ENCODE results near the gene SPX.

Gene SPX

GRCh38 chr12:21502164-21502496 is 24.0 kb upstream of the SPX start:
- H3K27me3 ChIP-seq, result no peaks in the 10 kb centered on the region
- no peaks in the 10 kb centered on the region for H3K9me3 ChIP-seq (replicated peaks in 1 of 11)
- peak overlapping the region; percentile 87 to 95 (median 92) for H3K27ac ChIP-seq
- H4K20me1 ChIP-seq, result peaks cover 9 to 47% (median 39%) of the 10 kb centered on the region in 11 experiments; a peak in 18 of 22 replicates
- H3K4me2 ChIP-seq, result peak overlapping the region; percentile 75 to 96 (median 90)
- H3K9ac ChIP-seq, result peak overlapping the region; percentile 91 to 96 (median 94)
- no peak for TF ChIP-seq Cebpa-rat (IDR thresholded peaks at IDR 0.05)
- H3K36me3 ChIP-seq, result peaks cover 19 to 35% (median 21%) of the 10 kb centered on the region in 11 experiments
- peaks cover 27 to 52% (median 35%) of the 10 kb centered on the region in 10 experiments for H3K4me1 ChIP-seq
- H3K4me3 ChIP-seq, result peak overlapping the region; percentile 89 to 98 (median 97)

- peak overlapping the region; percentile 75 to 96 (median 90) for H3K4me2 ChIP-seq
- no peak for TF ChIP-seq Cebpa-rat (IDR thresholded peaks at IDR 0.05)
- H4K20me1 ChIP-seq, result peaks cover 9 to 53% (median 39%) of the 10 kb centered on the region in 11 experiments; a peak in 18 of 22 replicates
- peaks cover 15 to 35% (median 21%) of the 10 kb centered on the region in 11 experiments for H3K36me3 ChIP-seq
- H3K27me3 ChIP-seq, result no peaks in the 10 kb centered on the region
- H3K4me1 ChIP-seq, result peaks cover 27 to 52% (median 35%) of the 10 kb centered on the region in 10 experiments
- peak overlapping the region in 3 of 11 experiments; percentile 91 to 93 (median 92); a peak in 3 of 22 replicates for H3K27ac ChIP-seq
- peak overlapping the region; percentile 89 to 98 (median 97); a peak in 18 of 20 replicates for H3K4me3 ChIP-seq
- H3K9ac ChIP-seq, result peak overlapping the region; percentile 91 to 96 (median 94); a peak in 21 of 22 replicates
- H3K9me3 ChIP-seq (replicated peaks in 1 of 11), result no peaks in the 10 kb centered on the region
Observed at GRCh38 chr12:21502872-21503271, 23.2 kb upstream of the SPX start.

- no peak for TF ChIP-seq Cebpa-rat (IDR thresholded peaks at IDR 0.05)
- peaks cover 26 to 49% (median 34%) of the 10 kb centered on the region in 11 experiments for H3K36me3 ChIP-seq
- H3K9ac ChIP-seq, result no peak overlapping the region
- H3K27ac ChIP-seq, result no peak overlapping the region
- no peak overlapping the region for H3K4me3 ChIP-seq
- H4K20me1 ChIP-seq, result peaks cover 9 to 54% (median 39%) of the 10 kb centered on the region in 11 experiments; a peak in 18 of 22 replicates
- no peaks in the 10 kb centered on the region for H3K9me3 ChIP-seq (replicated peaks in 1 of 11)
- no peak overlapping the region for H3K4me2 ChIP-seq
- no peaks in the 10 kb centered on the region for H3K27me3 ChIP-seq
- peaks cover 15 to 27% (median 20%) of the 10 kb centered on the region in 10 experiments for H3K4me1 ChIP-seq
Observed at GRCh38 chr12:21505888-21506287, 20.2 kb upstream of the SPX start.

GRCh38 chr12:21507849-21508248 is 18.2 kb upstream of the SPX start:
- H3K4me3 ChIP-seq, result no peak overlapping the region
- H3K9me3 ChIP-seq (replicated peaks in 1 of 11), result no peaks in the 10 kb centered on the region
- TF ChIP-seq Cebpa-rat (IDR thresholded peaks at IDR 0.05), result no peak
- H4K20me1 ChIP-seq, result peaks cover 9 to 48% (median 34%) of the 10 kb centered on the region in 11 experiments; a peak in 18 of 22 replicates
- H3K9ac ChIP-seq, result no peak overlapping the region
- peaks cover 10 to 21% (median 15%) of the 10 kb centered on the region in 10 experiments for H3K4me1 ChIP-seq
- peaks cover 43 to 66% (median 52%) of the 10 kb centered on the region in 11 experiments for H3K36me3 ChIP-seq
- no peak overlapping the region for H3K27ac ChIP-seq
- H3K4me2 ChIP-seq, result no peak overlapping the region
- H3K27me3 ChIP-seq, result no peaks in the 10 kb centered on the region

- H3K9me3 ChIP-seq (replicated peaks in 1 of 11), result no peaks in the 10 kb centered on the region
- H3K4me1 ChIP-seq, result peaks cover 0 to 11% (median 0%) of the 10 kb centered on the region in 10 experiments; a peak in 1 of 20 replicates
- no peak overlapping the region for H3K9ac ChIP-seq
- H3K4me3 ChIP-seq, result no peak overlapping the region
- H3K4me2 ChIP-seq, result no peak overlapping the region
- TF ChIP-seq Cebpa-rat (IDR thresholded peaks at IDR 0.05), result no peak
- no peak overlapping the region for H3K27ac ChIP-seq
- no peaks in the 10 kb centered on the region for H3K27me3 ChIP-seq
- peaks cover 57 to 74% (median 70%) of the 10 kb centered on the region in 11 experiments for H3K36me3 ChIP-seq
- peaks cover 0 to 40% (median 16%) of the 10 kb centered on the region in 11 experiments; a peak in 15 of 22 replicates for H4K20me1 ChIP-seq
Observed at GRCh38 chr12:21509768-21510167, 16.3 kb upstream of the SPX start.

GRCh38 chr12:21516281-21516680 is 9.8 kb upstream of the SPX start:
- no peaks in the 10 kb centered on the region for H3K27me3 ChIP-seq
- H3K27ac ChIP-seq, result no peak overlapping the region
- TF ChIP-seq Cebpa-rat (IDR thresholded peaks at IDR 0.05), result no peak
- no peaks in the 10 kb centered on the region for H3K4me1 ChIP-seq
- H3K4me2 ChIP-seq, result no peak overlapping the region
- no peaks in the 10 kb centered on the region for H3K9me3 ChIP-seq (replicated peaks in 1 of 11)
- H3K4me3 ChIP-seq, result no peak overlapping the region
- no peak overlapping the region for H3K9ac ChIP-seq
- H3K36me3 ChIP-seq, result peaks cover 44 to 82% (median 67%) of the 10 kb centered on the region in 11 experiments
- peaks cover 0 to 8% (median 0%) of the 10 kb centered on the region in 11 experiments; a peak in 1 of 22 replicates for H4K20me1 ChIP-seq

- H3K4me3 ChIP-seq, result no peak overlapping the region
- H3K9ac ChIP-seq, result no peak overlapping the region
- H3K4me2 ChIP-seq, result no peak overlapping the region
- no peaks in the 10 kb centered on the region for H3K4me1 ChIP-seq
- H3K27me3 ChIP-seq, result no peaks in the 10 kb centered on the region
- peaks cover 22 to 61% (median 45%) of the 10 kb centered on the region in 11 experiments for H3K36me3 ChIP-seq
- H3K27ac ChIP-seq, result no peak overlapping the region
- H4K20me1 ChIP-seq, result peaks cover 0 to 5% (median 0%) of the 10 kb centered on the region in 11 experiments; a peak in 1 of 22 replicates
- H3K9me3 ChIP-seq (replicated peaks in 1 of 11), result 0 out of 22 replicates have a peak, but pooled peaks cover 0 to under 1% (median 0%) of the 10 kb centered on the region in 11 experiments
- no peak for TF ChIP-seq Cebpa-rat (IDR thresholded peaks at IDR 0.05)
Observed at GRCh38 chr12:21518451-21518850, 7.6 kb upstream of the SPX start.

- Histone ChIP-seq H3K4me1 (peaks cover 3 to 16% (median 13%) of the 10 kb centered on the region in 10 experiments; a peak in 15 of 20 replicates), H3K9ac (no peak overlapping the region), H3K36me3 (peaks cover 0 to 30% (median 16%) of the 10 kb centered on the region in 11 experiments; a peak in 16 of 22 replicates), H3K9me3 (replicated peaks in 1 of 11) (peaks cover 0 to 10% (median 7%) of the 10 kb centered on the region in 11 experiments; a peak in 4 of 22 replicates), H3K4me2 (no peak overlapping the region), H3K27ac (no peak overlapping the region), H3K27me3 (no peaks in the 10 kb centered on the region), H4K20me1 (no peaks in the 10 kb centered on the region), H3K4me3 (no peak overlapping the region)
- TF ChIP-seq Cebpa-rat (IDR thresholded peaks at IDR 0.05), result no peak
Observed at GRCh38 chr12:21521541-21521940, 4.6 kb upstream of the SPX start.

GRCh38 chr12:21523148-21523547 is 2.9 kb upstream of the SPX start:
- no peak overlapping the region for H3K4me3 ChIP-seq
- H3K4me1 ChIP-seq, result peaks cover 5 to 32% (median 24%) of the 10 kb centered on the region in 10 experiments; a peak in 17 of 20 replicates
- H3K9ac ChIP-seq, result no peak overlapping the region
- TF ChIP-seq Cebpa-rat (IDR thresholded peaks at IDR 0.05), result no peak
- H3K4me2 ChIP-seq, result no peak overlapping the region
- H3K36me3 ChIP-seq, result peaks cover 0 to 16% (median 8%) of the 10 kb centered on the region in 11 experiments; a peak in 10 of 22 replicates
- H4K20me1 ChIP-seq, result no peaks in the 10 kb centered on the region
- H3K27me3 ChIP-seq, result peaks cover 0 to 8% (median 0%) of the 10 kb centered on the region in 11 experiments; a peak in 2 of 22 replicates
- peaks cover 0 to 22% (median 10%) of the 10 kb centered on the region in 11 experiments; a peak in 13 of 22 replicates for H3K9me3 ChIP-seq (replicated peaks in 1 of 11)
- no peak overlapping the region for H3K27ac ChIP-seq

Data from BLaER1 treated with 17β-estradiol and CSF1 and Interleukin-3, amounts not matched to agents 10 nM and 100 nM (cell line).